DOHH2 (cell line): ENCODE data around the gene FAM81A.
A peak's percentile ranks its signal among the peaks of the same experiment; 100 is the strongest.

Experiments used
- H3F3A ChIP-seq: fragments of 200-600 bp; sonication (generic), shearing (Covaris generic); 2 replicates; pipeline ENCODE4 v1.6.0; 2016; ENCODE audit warnings: antibody characterized with exemption, mild to moderate bottlenecking; ENCODE audit not compliant: control insufficient read depth, insufficient read depth
- H3K27ac ChIP-seq: fragments of 200-600 bp; sonication (generic); 2 replicates; pipeline ENCODE4 v1.5.1; 2014; ENCODE audit warnings: low read depth, mild to moderate bottlenecking, low read length, moderate library complexity
- H3K27me3 ChIP-seq: fragments of 200-600 bp; sonication (generic); 2 replicates; pipeline ENCODE4 v1.6.1; 2014; ENCODE audit warnings: mild to moderate bottlenecking, low read length, mixed read lengths; ENCODE audit not compliant: control insufficient read depth
- H3K36me3 ChIP-seq: fragments of 200-600 bp; sonication (generic); 2 replicates; pipeline ENCODE4 v1.6.1; 2014; ENCODE audit warnings: mild to moderate bottlenecking, low read length, moderate library complexity, mixed read lengths; ENCODE audit not compliant: control insufficient read depth
- H3K4me1 ChIP-seq: fragments of 200-600 bp; sonication (generic); 2 replicates; pipeline ENCODE4 v1.6.1; 2014; ENCODE audit warnings: mild to moderate bottlenecking, low read length, mixed read lengths; ENCODE audit not compliant: control insufficient read depth
- H3K4me2 ChIP-seq: fragments of 200-600 bp; sonication (generic); 2 replicates; pipeline ENCODE4 v1.6.0; 2014; ENCODE audit warnings: mild to moderate bottlenecking, low read length, moderate library complexity
- H3K4me3 ChIP-seq: fragments of 200-600 bp; sonication (generic); 2 replicates; pipeline ENCODE4 v1.5.1; 2014; ENCODE audit warnings: mild to moderate bottlenecking, low read length, mixed read lengths
- H3K79me2 ChIP-seq: fragments of 200-600 bp; sonication (generic); 2 replicates; pipeline ENCODE4 v1.6.1; 2014; ENCODE audit warnings: mild to moderate bottlenecking, low read length, mixed read lengths; ENCODE audit not compliant: control insufficient read depth
- H3K9me2 ChIP-seq: fragments of 200-600 bp; sonication (generic); replicated peaks from 2 replicates; pipeline ENCODE4 v1.6.1; 2014; ENCODE audit warnings: mild to moderate bottlenecking, low read length, mixed read lengths; ENCODE audit not compliant: control insufficient read depth
- H3K9me3 ChIP-seq: fragments of 200-600 bp; sonication (generic); 2 replicates; pipeline ENCODE4 v1.6.1; 2014; ENCODE audit warnings: antibody characterized with exemption, low read length, mixed read lengths; ENCODE audit not compliant: control insufficient read depth, insufficient read depth
- H4K20me1 ChIP-seq: fragments of 200-600 bp; sonication (generic); 2 replicates; pipeline ENCODE4 v1.6.0; 2014; ENCODE audit warnings: low read depth, mild to moderate bottlenecking, antibody characterized with exemption, low read length, moderate library complexity; ENCODE audit not compliant: control insufficient read depth, insufficient read depth
- EZH2phosphoT487 ChIP-seq: fragments of 200-600 bp; sonication (generic); IDR thresholded peaks from 2 replicates; pipeline ENCODE4 v1.6.1; 2017; ENCODE audit warnings: borderline replicate concordance, mild to moderate bottlenecking, antibody characterized with exemption, low read length, moderate library complexity, mixed read lengths
- TF ChIP-seq, protein P1 (sequence below): fragments of 200-600 bp; sonication (generic); IDR thresholded peaks from one replicate; pipeline ENCODE4 v1.5.1; 2014; ENCODE audit warnings: antibody characterized with exemption, mild to moderate bottlenecking, low read depth, low read length; ENCODE audit not compliant: poor library complexity, severe bottlenecking

FAM81A gene

DNA sequence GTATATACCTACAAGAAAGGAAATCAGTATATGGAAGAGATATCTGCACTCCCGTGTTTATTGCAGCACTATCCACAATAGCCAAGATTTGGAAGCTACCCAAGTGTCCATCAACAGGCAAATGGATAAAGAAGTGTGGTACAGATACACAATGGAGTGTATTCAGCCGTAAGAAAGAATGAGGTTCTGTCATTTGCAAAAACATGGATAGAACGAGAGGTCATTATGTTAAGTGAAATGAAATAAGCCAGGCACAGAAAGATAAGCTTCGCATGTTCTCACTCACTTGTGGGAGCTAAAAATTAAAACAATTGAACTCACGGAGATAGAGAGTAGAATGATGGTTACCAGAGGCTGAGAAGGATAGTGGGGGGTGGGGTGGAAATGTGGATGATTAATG is 53.1 kb downstream of the FAM81A start:
- Histone ChIP-seq H4K20me1 (no peaks in the 10 kb centered on the region), H3K4me3 (no peak overlapping the region), H3F3A (no peaks in the 10 kb centered on the region), H3K27me3 (no peaks in the 10 kb centered on the region), H3K36me3 (no peaks in the 10 kb centered on the region), H3K9me3 (peaks cover 4% of the 10 kb centered on the region; the same call in 1 of the 2 replicates), H3K79me2 (no peaks in the 10 kb centered on the region), H3K4me2 (no peak overlapping the region), H3K9me2 (no peaks in the 10 kb centered on the region), H3K27ac (no peak overlapping the region), H3K4me1 (peaks cover 12% of the 10 kb centered on the region)
- no peak for TF ChIP-seq EZH2phosphoT487
- TF ChIP-seq, protein P1, sequence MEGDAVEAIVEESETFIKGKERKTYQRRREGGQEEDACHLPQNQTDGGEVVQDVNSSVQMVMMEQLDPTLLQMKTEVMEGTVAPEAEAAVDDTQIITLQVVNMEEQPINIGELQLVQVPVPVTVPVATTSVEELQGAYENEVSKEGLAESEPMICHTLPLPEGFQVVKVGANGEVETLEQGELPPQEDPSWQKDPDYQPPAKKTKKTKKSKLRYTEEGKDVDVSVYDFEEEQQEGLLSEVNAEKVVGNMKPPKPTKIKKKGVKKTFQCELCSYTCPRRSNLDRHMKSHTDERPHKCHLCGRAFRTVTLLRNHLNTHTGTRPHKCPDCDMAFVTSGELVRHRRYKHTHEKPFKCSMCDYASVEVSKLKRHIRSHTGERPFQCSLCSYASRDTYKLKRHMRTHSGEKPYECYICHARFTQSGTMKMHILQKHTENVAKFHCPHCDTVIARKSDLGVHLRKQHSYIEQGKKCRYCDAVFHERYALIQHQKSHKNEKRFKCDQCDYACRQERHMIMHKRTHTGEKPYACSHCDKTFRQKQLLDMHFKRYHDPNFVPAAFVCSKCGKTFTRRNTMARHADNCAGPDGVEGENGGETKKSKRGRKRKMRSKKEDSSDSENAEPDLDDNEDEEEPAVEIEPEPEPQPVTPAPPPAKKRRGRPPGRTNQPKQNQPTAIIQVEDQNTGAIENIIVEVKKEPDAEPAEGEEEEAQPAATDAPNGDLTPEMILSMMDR, result no peak

DNA sequence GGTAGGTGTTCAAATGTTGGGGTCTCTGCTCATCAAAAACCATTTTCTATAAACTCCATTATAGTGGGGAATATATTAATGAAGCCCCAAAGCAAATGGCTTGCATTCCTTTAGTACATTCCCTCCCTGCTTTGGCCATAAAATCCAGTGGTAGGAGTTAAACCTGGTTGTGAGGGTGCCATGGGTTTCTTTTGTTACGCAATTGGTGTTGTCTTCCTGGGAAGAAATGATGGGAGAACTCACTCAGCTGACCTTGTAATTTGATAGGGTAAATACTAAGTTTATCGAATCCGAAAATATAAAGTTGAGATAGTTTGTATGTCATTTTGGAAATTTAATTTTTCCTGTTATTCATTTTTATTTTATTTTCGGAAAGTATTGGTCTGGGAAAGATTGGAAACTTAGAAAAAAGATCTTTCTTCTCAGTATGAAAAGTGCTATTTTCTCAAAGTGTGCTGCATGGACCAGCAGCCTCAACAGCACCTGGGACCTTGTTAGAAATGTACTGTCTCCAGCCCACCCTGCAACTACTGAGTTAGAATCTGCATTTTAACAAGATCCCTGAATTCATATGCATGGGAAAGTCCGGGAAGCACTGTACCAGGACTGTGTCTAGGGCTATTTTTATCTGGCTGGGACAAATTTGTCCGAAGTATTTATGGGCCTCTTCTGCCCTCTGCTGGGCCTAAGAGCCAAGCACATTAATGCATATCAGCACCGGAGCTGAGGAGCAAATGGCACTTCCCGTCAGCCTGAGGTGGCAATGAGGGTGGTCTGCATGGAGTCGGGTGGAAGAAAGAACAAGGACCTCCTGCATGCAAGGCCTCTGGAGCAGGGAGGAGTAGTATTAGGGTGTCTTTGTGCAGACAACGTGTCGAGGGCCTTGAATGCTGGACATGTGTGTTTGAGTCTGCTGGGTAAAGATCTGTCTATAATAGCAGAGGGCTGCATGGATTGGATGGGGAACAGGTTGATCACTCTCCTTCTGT is 54.7 kb downstream of the FAM81A start:
- H3K27me3 ChIP-seq, result no peaks in the 10 kb centered on the region
- peaks cover 4% of the 10 kb centered on the region; the same call in 1 of the 2 replicates for H3K9me3 ChIP-seq
- no peaks in the 10 kb centered on the region for H4K20me1 ChIP-seq
- no peaks in the 10 kb centered on the region for H3K36me3 ChIP-seq
- no peaks in the 10 kb centered on the region for H3K9me2 ChIP-seq
- peaks cover 12% of the 10 kb centered on the region for H3K4me1 ChIP-seq
- H3F3A ChIP-seq, result no peaks in the 10 kb centered on the region
- H3K4me2 ChIP-seq, result no peak overlapping the region
- H3K79me2 ChIP-seq, result no peaks in the 10 kb centered on the region
- no peak overlapping the region for H3K4me3 ChIP-seq
- H3K27ac ChIP-seq, result no peak overlapping the region
- TF ChIP-seq, protein P1, result peak; percentile 97
- TF ChIP-seq EZH2phosphoT487, result no peak

DNA sequence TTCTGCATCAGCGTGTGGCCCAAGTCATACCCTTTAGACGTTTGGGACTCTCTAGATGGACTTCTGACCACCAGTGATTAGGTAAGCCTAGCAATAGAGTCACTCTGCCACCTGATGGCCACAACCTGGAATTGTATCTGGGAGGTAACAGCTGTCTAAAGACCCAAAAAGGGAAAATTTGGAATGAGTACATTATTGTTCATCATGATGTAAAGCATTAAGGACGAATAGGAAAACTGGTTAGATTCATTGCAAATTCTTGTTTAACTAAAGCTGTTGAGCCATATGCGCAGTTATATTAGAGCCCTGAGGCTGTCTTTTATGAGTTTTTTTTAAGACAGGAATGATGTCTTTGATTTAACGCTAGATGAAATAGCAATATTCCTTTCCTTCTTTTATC is 63.6 kb downstream of the FAM81A start:
- Histone ChIP-seq H3K36me3 (no peaks in the 10 kb centered on the region), H3K4me2 (no peak overlapping the region), H3K79me2 (no peaks in the 10 kb centered on the region), H3K9me2 (no peaks in the 10 kb centered on the region), H3F3A (no peaks in the 10 kb centered on the region), H4K20me1 (no peaks in the 10 kb centered on the region), H3K9me3 (no peaks in the 10 kb centered on the region), H3K4me3 (no peak overlapping the region), H3K4me1 (no peaks in the 10 kb centered on the region), H3K27ac (no peak overlapping the region), H3K27me3 (no peaks in the 10 kb centered on the region)
- TF ChIP-seq, protein P1, result peak; percentile 87
- TF ChIP-seq EZH2phosphoT487, result no peak
